ENCODE data around the gene NOS2. TPM values are rescaled to one million over a fixed set of nuclear protein-coding genes. Genes with fewer than 3 reads are reported as not detected.

Gene NOS2
- total RNA-seq, 1 donor from 2014 or later: 26.6 TPM

DNA sequence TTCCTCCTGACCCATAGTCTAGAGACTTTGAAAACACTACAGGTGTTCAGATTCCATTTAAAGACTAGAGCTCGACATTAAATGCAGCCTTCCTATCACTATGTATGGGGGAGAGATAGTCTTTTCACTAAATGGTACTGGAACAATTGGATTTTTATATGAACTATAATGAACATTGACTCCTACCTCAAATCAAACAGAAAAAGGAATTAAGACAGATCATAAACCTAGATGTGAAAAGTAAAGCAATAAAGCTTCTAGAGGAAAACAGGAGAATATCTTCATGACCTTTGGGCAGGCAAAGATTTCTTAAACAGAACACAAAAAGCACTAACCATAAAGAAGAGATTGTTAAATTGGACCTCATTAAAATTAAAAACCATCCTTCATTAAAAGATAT, 18.8 kb upstream of the NOS2 start:
- Mint-ChIP-seq H3K9me3 (peaks cover 26% of the 10 kb centered on the region), H3K27ac (peak overlapping the region; percentile 2), H3K4me1 (peaks cover 20% of the 10 kb centered on the region), H3K36me3 (peaks cover 5% of the 10 kb centered on the region), H3K4me3 (no peak overlapping the region), H3K27me3 (ENCODE audit: insufficient read depth, low read depth) (peaks cover 8% of the 10 kb centered on the region)
- Histone ChIP-seq H3K36me3 (no peaks in the 10 kb centered on the region), H3K4me2 (no peak overlapping the region), H3K27ac (no peak overlapping the region), H3K4me1 (peaks cover 19% of the 10 kb centered on the region), H3K27me3 (no peaks in the 10 kb centered on the region), H4K20me1 (ENCODE audit: low read depth) (no peaks in the 10 kb centered on the region), H3K79me2 (ENCODE audit: low read depth) (no peaks in the 10 kb centered on the region), H3K4me3 (no peak overlapping the region), H2AFZ (replicated peaks) (no peak overlapping the region), H3K9ac (no peak overlapping the region), H3K9me3 (ENCODE audit: low read depth) (no peaks in the 10 kb centered on the region), H3F3A (ENCODE audit: low read depth) (peaks cover 20% of the 10 kb centered on the region)
- no peak for TF ChIP-seq CTCF (IDR thresholded peaks at IDR 0.05)
- TF ChIP-seq EZH2phosphoT487 (IDR thresholded peaks at IDR 0.05): no peak
- no peak for TF ChIP-seq EZH2 (IDR thresholded peaks at IDR 0.05)
- no peak for DNase-seq (ENCODE audit: low spot score)

- no peak for DNase-seq (ENCODE audit: low spot score)
- no peaks in the 10 kb centered on the region for H3K9me3 ChIP-seq (ENCODE audit: low read depth)
- Mint-ChIP-seq H3K4me3 (no peak overlapping the region), H3K27me3 (ENCODE audit: insufficient read depth, low read depth) (peaks cover 9% of the 10 kb centered on the region), H3K9me3 (peaks cover 24% of the 10 kb centered on the region), H3K36me3 (peaks cover 5% of the 10 kb centered on the region), H3K27ac (peak overlapping the region; percentile 92), H3K4me1 (peaks cover 20% of the 10 kb centered on the region)
- H3K27me3 ChIP-seq: no peaks in the 10 kb centered on the region
- H3F3A ChIP-seq (ENCODE audit: low read depth): peaks cover 20% of the 10 kb centered on the region
- H3K36me3 ChIP-seq: no peaks in the 10 kb centered on the region
- H3K4me1 ChIP-seq: peaks cover 19% of the 10 kb centered on the region
- peak overlapping the region; percentile 38 for H3K27ac ChIP-seq
- H3K79me2 ChIP-seq (ENCODE audit: low read depth): no peaks in the 10 kb centered on the region
- no peak overlapping the region for H3K4me3 ChIP-seq
- H2AFZ ChIP-seq (replicated peaks): peak overlapping the region; percentile 54
- no peak for TF ChIP-seq EZH2phosphoT487 (IDR thresholded peaks at IDR 0.05)
- no peak for TF ChIP-seq CTCF (IDR thresholded peaks at IDR 0.05)
- TF ChIP-seq EZH2 (IDR thresholded peaks at IDR 0.05): no peak
- no peak overlapping the region for H3K9ac ChIP-seq
- H3K4me2 ChIP-seq: no peak overlapping the region
- no peaks in the 10 kb centered on the region for H4K20me1 ChIP-seq (ENCODE audit: low read depth)
Measured at GRCh38 chr17:27818401-27819105, 18.2 kb upstream of the NOS2 start.

DNA sequence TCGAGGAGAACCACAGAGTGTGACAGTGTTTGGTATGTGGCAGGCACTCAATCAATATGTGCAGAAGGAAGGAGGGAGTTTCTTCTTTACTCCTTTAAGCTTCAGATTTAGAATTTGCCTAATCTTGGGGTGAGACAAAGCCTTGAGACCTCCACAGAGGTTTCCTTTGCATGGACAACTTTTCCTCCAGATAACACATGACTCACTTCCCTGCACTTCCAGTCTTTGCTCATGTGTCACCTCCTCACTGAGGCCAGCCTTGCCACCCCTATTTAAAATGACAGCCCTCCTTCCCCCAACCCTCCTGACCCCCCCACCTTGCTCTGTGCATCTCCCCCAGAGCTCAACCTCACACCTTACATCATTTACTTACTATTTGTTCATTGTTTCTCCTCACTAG, 17.4 kb upstream of the NOS2 start:
- Histone ChIP-seq H3K4me1 (peaks cover 19% of the 10 kb centered on the region), H3K4me3 (no peak overlapping the region), H3K9me3 (ENCODE audit: low read depth) (no peaks in the 10 kb centered on the region), H3K27ac (peak overlapping the region; percentile 38), H3K79me2 (ENCODE audit: low read depth) (no peaks in the 10 kb centered on the region), H3K36me3 (no peaks in the 10 kb centered on the region), H4K20me1 (ENCODE audit: low read depth) (no peaks in the 10 kb centered on the region), H3K4me2 (peak overlapping the region; percentile 35), H3K27me3 (no peaks in the 10 kb centered on the region), H3K9ac (no peak overlapping the region), H3F3A (ENCODE audit: low read depth) (peaks cover 20% of the 10 kb centered on the region), H2AFZ (replicated peaks) (peak overlapping the region; percentile 54)
- peaks cover 12% of the 10 kb centered on the region for H3K27me3 Mint-ChIP-seq (ENCODE audit: insufficient read depth, low read depth)
- peak overlapping the region; percentile 92 for H3K27ac Mint-ChIP-seq
- DNase-seq (ENCODE audit: low spot score): peak; percentile 24
- peaks cover 5% of the 10 kb centered on the region for H3K36me3 Mint-ChIP-seq
- peaks cover 20% of the 10 kb centered on the region for H3K9me3 Mint-ChIP-seq
- peaks cover 20% of the 10 kb centered on the region for H3K4me1 Mint-ChIP-seq
- H3K4me3 Mint-ChIP-seq: no peak overlapping the region
- TF ChIP-seq EZH2phosphoT487 (IDR thresholded peaks at IDR 0.05) (no peak), EZH2 (IDR thresholded peaks at IDR 0.05) (no peak), CTCF (IDR thresholded peaks at IDR 0.05) (no peak)

All from neural progenitor cell (in vitro differentiated cells).